ENCODE data around the gene CD58.

The CD58 gene

GRCh38 chr1:116470671-116471070 is 100.2 kb downstream of the CD58 start:
- DNase-seq (ENCODE audit: low read depth): no peak

- no peak for DNase-seq (ENCODE audit: low read depth)
These were observed 103.8 kb downstream of the CD58 start for GRCh38 chr1:116466810-116467557.

GRCh38 chr1:116465845-116466685 is 104.8 kb downstream of the CD58 start:
- no peak for DNase-seq (ENCODE audit: low read depth)

DNA sequence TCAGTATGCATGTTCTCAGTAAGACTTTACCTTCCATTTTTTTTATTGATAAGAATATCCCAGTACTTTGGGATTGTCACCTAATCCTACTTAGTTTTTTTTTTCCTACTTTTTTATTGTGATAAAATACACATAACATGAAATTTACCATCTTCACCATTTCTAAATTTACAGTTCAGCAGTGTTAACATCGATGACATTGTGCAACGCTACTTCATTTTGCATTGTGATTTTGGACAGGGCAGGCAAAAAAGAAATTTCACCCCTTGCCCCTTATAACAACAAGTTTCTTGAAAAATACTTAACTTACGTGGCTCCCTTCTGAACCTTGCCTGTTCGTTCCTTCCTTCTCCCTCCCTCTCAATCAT is 105.4 kb downstream of the CD58 start:
- DNase-seq (ENCODE audit: low read depth): no peak

Data from GM04503 (cell line).